Effector memory CD4-positive, alpha-beta T cell (primary cell): ENCODE measurements around the gene PROC.

Experiments used
- DNase-seq, 3 donors: peaks; one replicate each; pipeline ENCODE4 v3.0.0-alpha.2; 2020
- H3K27ac ChIP-seq: 2 replicates; pipeline ENCODE4 v1.7.0; 2013; ENCODE audit warnings: mild to moderate bottlenecking, low read length, moderate library complexity; ENCODE audit not compliant: insufficient read depth, poor library complexity, severe bottlenecking
- H3K27me3 ChIP-seq: replicated peaks from 2 replicates; pipeline ENCODE4 v1.7.0; 2013; ENCODE audit warnings: mild to moderate bottlenecking, low read length; ENCODE audit not compliant: insufficient read depth, control insufficient read depth, poor library complexity, severe bottlenecking
- H3K36me3 ChIP-seq: 2 replicates; pipeline ENCODE4 v1.7.0; 2013; ENCODE audit warnings: mild to moderate bottlenecking, low read length, moderate library complexity; ENCODE audit not compliant: control insufficient read depth, insufficient read depth
- H3K4me1 ChIP-seq: 2 replicates; pipeline ENCODE4 v1.7.0; 2013; ENCODE audit warnings: low read length, mild to moderate bottlenecking; ENCODE audit not compliant: control insufficient read depth, insufficient read depth, poor library complexity, severe bottlenecking
- H3K4me3 ChIP-seq: 2 replicates; pipeline ENCODE4 v1.7.0; 2013; ENCODE audit warnings: low read length, low read depth, mild to moderate bottlenecking; ENCODE audit not compliant: insufficient read depth, poor library complexity, severe bottlenecking
- H3K9me3 ChIP-seq: 2 replicates; pipeline ENCODE4 v1.7.0; 2013; ENCODE audit warnings: mild to moderate bottlenecking, low read length, moderate library complexity; ENCODE audit not compliant: control insufficient read depth

The PROC gene

GRCh38 chr2:127427376-127428056, 9.3 kb downstream of the PROC start:
- H3K27me3 ChIP-seq, result peaks cover 8% of the 10 kb centered on the region
- H3K36me3 ChIP-seq, result no peaks in the 10 kb centered on the region
- no peak for DNase-seq
- no peak overlapping the region for H3K27ac ChIP-seq
- H3K4me3 ChIP-seq, result no peak overlapping the region
- H3K4me1 ChIP-seq, result peaks cover 5% of the 10 kb centered on the region
- no peaks in the 10 kb centered on the region for H3K9me3 ChIP-seq

- DNase-seq, result no peak
- H3K4me3 ChIP-seq, result no peak overlapping the region
- H3K36me3 ChIP-seq, result no peaks in the 10 kb centered on the region
- no peaks in the 10 kb centered on the region for H3K9me3 ChIP-seq
- H3K27me3 ChIP-seq, result peaks cover under 1% of the 10 kb centered on the region
- no peaks in the 10 kb centered on the region for H3K4me1 ChIP-seq
- H3K27ac ChIP-seq, result no peak overlapping the region
These were observed 10.0 kb downstream of the PROC start for GRCh38 chr2:127428057-127428814.

GRCh38 chr2:127428815-127429109, 10.5 kb downstream of the PROC start:
- no peak for DNase-seq

GRCh38 chr2:127429291-127429690, 11.1 kb downstream of the PROC start:
- no peak for DNase-seq
- no peaks in the 10 kb centered on the region for H3K9me3 ChIP-seq
- no peaks in the 10 kb centered on the region for H3K4me1 ChIP-seq
- H3K36me3 ChIP-seq, result no peaks in the 10 kb centered on the region
- no peak overlapping the region for H3K27ac ChIP-seq
- no peak overlapping the region for H3K4me3 ChIP-seq
- no peaks in the 10 kb centered on the region for H3K27me3 ChIP-seq

More at GRCh38 chr2:127428815-127429109, 10.5 kb downstream of the PROC start:
- Histone ChIP-seq H3K27ac (no peak overlapping the region), H3K4me1 (no peaks in the 10 kb centered on the region), H3K27me3 (no peaks in the 10 kb centered on the region), H3K36me3 (no peaks in the 10 kb centered on the region), H3K9me3 (no peaks in the 10 kb centered on the region), H3K4me3 (no peak overlapping the region)

- Histone ChIP-seq H3K4me3 (no peak overlapping the region), H3K9me3 (no peaks in the 10 kb centered on the region), H3K27ac (no peak overlapping the region), H3K27me3 (no peaks in the 10 kb centered on the region), H3K36me3 (no peaks in the 10 kb centered on the region), H3K4me1 (no peaks in the 10 kb centered on the region)
- DNase-seq, result no peak
These were observed 11.7 kb downstream of the PROC start for GRCh38 chr2:127429844-127430425.

- H3K36me3 ChIP-seq, result no peaks in the 10 kb centered on the region
- no peak for DNase-seq
These were observed 13.3 kb downstream of the PROC start for GRCh38 chr2:127431408-127432023.

GRCh38 chr2:127434515-127434914, 16.3 kb downstream of the PROC start:
- Histone ChIP-seq H3K27ac (no peak overlapping the region), H3K9me3 (no peaks in the 10 kb centered on the region), H3K27me3 (no peaks in the 10 kb centered on the region), H3K36me3 (no peaks in the 10 kb centered on the region), H3K4me3 (no peak overlapping the region), H3K4me1 (no peaks in the 10 kb centered on the region)
- DNase-seq, result no peak

More at GRCh38 chr2:127431408-127432023, 13.3 kb downstream of the PROC start:
- Histone ChIP-seq H3K9me3 (no peaks in the 10 kb centered on the region), H3K4me3 (no peak overlapping the region), H3K4me1 (no peaks in the 10 kb centered on the region), H3K27ac (no peak overlapping the region), H3K27me3 (no peaks in the 10 kb centered on the region)

- peaks cover 6% of the 10 kb centered on the region for H3K9me3 ChIP-seq
- no peak for DNase-seq
- H3K4me3 ChIP-seq, result no peak overlapping the region
- no peaks in the 10 kb centered on the region for H3K27me3 ChIP-seq
- H3K4me1 ChIP-seq, result no peaks in the 10 kb centered on the region
- no peak overlapping the region for H3K27ac ChIP-seq
- H3K36me3 ChIP-seq, result no peaks in the 10 kb centered on the region
These were observed 18.8 kb downstream of the PROC start for GRCh38 chr2:127437056-127437455.

GRCh38 chr2:127437781-127438726, 19.8 kb downstream of the PROC start:
- no peak for DNase-seq
- Histone ChIP-seq H3K9me3 (peaks cover 6% of the 10 kb centered on the region), H3K27me3 (no peaks in the 10 kb centered on the region), H3K4me1 (no peaks in the 10 kb centered on the region), H3K4me3 (no peak overlapping the region), H3K27ac (no peak overlapping the region), H3K36me3 (no peaks in the 10 kb centered on the region)
